ENCODE measurements around the gene ALK. TPM values are rescaled to one million over a fixed set of nuclear protein-coding genes. Genes with fewer than 3 reads are reported as not detected.

ALK gene
- total and polyA plus RNA-seq, 10 of the 15 experiments (the other 5 are each of a cell fraction or from before 2014, with no cell fraction given), result 0.11 TPM; not detected in 9

- SMC1A ChIA-PET (ENCODE audit: uncharacterized antibody, unreplicated experiment), result no interaction called here
- in situ Hi-C loops (cut with MboI), result no loop called here
- TF ChIP-seq WRNIP1 (IDR thresholded peaks at IDR 0.05; ENCODE audit: borderline replicate concordance, low read depth, low read length) (no peak), TARDBP (IDR thresholded peaks at IDR 0.05; ENCODE audit: borderline replicate concordance) (no peak), CUX1 (IDR thresholded peaks at IDR 0.05; ENCODE audit: insufficient replicate concordance, low read depth, low read length) (no peak), RELA (IDR thresholded peaks at IDR 0.05; ENCODE audit: borderline replicate concordance, partially characterized antibody) (no peak), STAT1 (conservative IDR thresholded peaks at IDR 0.05) (no peak), IKZF1 (conservative IDR thresholded peaks at IDR 0.05) (no peak), BRCA1 (IDR thresholded peaks at IDR 0.05; ENCODE audit: low read depth, low read length) (no peak), PML (IDR thresholded peaks at IDR 0.05; ENCODE audit: low read length) (no peak), CBFB (IDR thresholded peaks at IDR 0.05; ENCODE audit: low read depth) (no peak), TCF7 (IDR thresholded peaks at IDR 0.05; ENCODE audit: borderline replicate concordance) (no peak), SMAD5 (IDR thresholded peaks at IDR 0.05; ENCODE audit: low read depth) (no peak), CTCF (IDR thresholded peaks at IDR 0.05 in 2 of 3, conservative IDR thresholded peaks at IDR 0.05 in 1 of 3; ENCODE audit: control insufficient read depth in 2 of 3, extremely low read depth in 1 of 3, insufficient read depth in 1 of 3, low read depth in 3 of 3, low read length in 3 of 3) (no peak), FOS (IDR thresholded peaks at IDR 0.05; ENCODE audit: borderline replicate concordance, extremely low read depth, insufficient read length) (no peak), SP1 (IDR thresholded peaks at IDR 0.05; ENCODE audit: low read depth, low read length) (no peak), SMAD1 (IDR thresholded peaks at IDR 0.05; ENCODE audit: low read depth, partially characterized antibody) (no peak), STAT3 (IDR thresholded peaks at IDR 0.05; ENCODE audit: low read depth, low read length) (no peak), BCL3 (IDR thresholded peaks at IDR 0.05; ENCODE audit: borderline replicate concordance, insufficient read depth, low read depth, low read length, poor library complexity, severe bottlenecking) (no peak)
Observed at GRCh38 chr2:29509878-29510277, 411.5 kb downstream of the ALK start.

More at GRCh38 chr2:29509878-29510277, 411.5 kb downstream of the ALK start:
- no peaks in the 10 kb centered on the region for H3K36me3 ChIP-seq (ENCODE audit: control insufficient read depth in 2 of 2, insufficient read depth in 2 of 2, low read length in 1 of 2)
- no peaks in the 10 kb centered on the region for H4K20me1 ChIP-seq (ENCODE audit: control insufficient read depth, insufficient read depth)
- ChIA-PET CTCF (no interaction called here), RAD21 (ENCODE audit: unreplicated experiment) (no interaction called here), POLR2A (no interaction called here)
- FAIRE-seq (no peak), ATAC-seq (no peak), DNase-seq (ENCODE audit: low read depth, low spot score) (no peak)
- BruUV-seq (replicated peaks), result no TSS peak
- no peak overlapping the region for H2AFZ ChIP-seq (ENCODE audit: control insufficient read depth, low read depth, low read length)
- no peaks in the 10 kb centered on the region for H3K9me3 ChIP-seq (replicated peaks; ENCODE audit: control insufficient read depth, insufficient read depth, low read length)
- intact Hi-C loops (cut with micrococcal nuclease; ENCODE audit: unreplicated experiment), result loop anchor here (1.0 kb wide), 1 partner anchor 21 kb away; no protein-coding TSS in a partner anchor
- no peak overlapping the region for H3K4me3 ChIP-seq
- no peaks in the 10 kb centered on the region for H3K27me3 ChIP-seq (replicated peaks in 1 of 2; ENCODE audit: control insufficient read depth in 2 of 2, insufficient read depth in 2 of 2, low read length in 1 of 2)
- H3K27ac ChIP-seq (ENCODE audit: control insufficient read depth, insufficient read depth), result no peak overlapping the region
- no peaks in the 10 kb centered on the region for H3K4me1 ChIP-seq (ENCODE audit: control insufficient read depth, insufficient read depth, low read length)
- WGBS (ENCODE audit: insufficient coverage, insufficient replicate concordance, low lambda C conversion rate, missing lambda C conversion rate), result 0% methylated on average over 1 of the region's 1 CpG
- H3K4me2 ChIP-seq (ENCODE audit: control insufficient read depth, insufficient read depth), result no peak overlapping the region
- H3K79me2 ChIP-seq (ENCODE audit: control insufficient read depth, insufficient read depth, low read length), result no peaks in the 10 kb centered on the region
- H3K9ac ChIP-seq (ENCODE audit: control insufficient read depth, insufficient read depth, low read length), result no peak overlapping the region

Measured in GM12878 (cell line).